Spleen (tissue), 11 donors: Measurements from ENCODE around the gene SCUBE1. TPM values are rescaled to one million over a fixed set of nuclear protein-coding genes. Genes with fewer than 3 reads are reported as not detected.

Experiments
- DNase-seq: peaks from one replicate; pipeline ENCODE4 v3.0.0-alpha.2; 2020
- H3K27ac ChIP-seq, 8 donors: fragments of 200-600 bp; sonication (generic) in 7 of 8; 1 replicate in 4 of 8; 2 replicates in 4 of 8; pipeline versions ENCODE4 v1.5.0 to v1.8.0; 2016 to 2021; ENCODE audit warnings: inconsistent platforms in 4 of 8, mild to moderate bottlenecking in 4 of 8, moderate library complexity in 1 of 8
- H3K27me3 ChIP-seq, 7 donors: fragments of 200-600 bp; sonication (generic) in 6 of 7; replicated peaks in 1 of 7; 1 replicate in 4 of 7; 2 replicates in 3 of 7; pipeline versions ENCODE4 v1.5.0 to v1.8.0; 2016 to 2021; ENCODE audit warnings: inconsistent platforms in 3 of 7, mild to moderate bottlenecking in 1 of 7
- H3K36me3 ChIP-seq, 6 donors: fragments of 200-600 bp; sonication (generic) in 5 of 6; 1 replicate in 4 of 6; 2 replicates in 2 of 6; pipeline versions ENCODE4 v1.5.0 to v1.8.0; 2016 to 2021; ENCODE audit warnings: inconsistent platforms in 2 of 6
- H3K4me1 ChIP-seq, 6 donors: fragments of 200-600 bp; sonication (generic) in 5 of 6; 1 replicate in 3 of 6; 2 replicates in 3 of 6; pipeline versions ENCODE4 v1.5.0 to v1.8.0; 2016 to 2021; ENCODE audit warnings: inconsistent platforms in 3 of 6
- H3K4me3 ChIP-seq, 8 donors: fragments of 200-600 bp; sonication (generic) in 7 of 8; 1 replicate in 4 of 8; 2 replicates in 4 of 8; pipeline versions ENCODE4 v1.5.0 to v1.8.0; 2016 to 2021; ENCODE audit warnings: inconsistent platforms in 4 of 8, mild to moderate bottlenecking in 4 of 8, moderate library complexity in 2 of 8
- H3K9me3 ChIP-seq, 8 donors: fragments of 200-600 bp; sonication (generic) in 7 of 8; 1 replicate in 4 of 8; 2 replicates in 4 of 8; pipeline versions ENCODE4 v1.5.0 to v1.8.0; 2016 to 2021; ENCODE audit warnings: inconsistent platforms in 4 of 8
- POLR2A ChIP-seq, 3 donors: fragments of 450-650 bp; IDR thresholded peaks; one replicate each; pipeline ENCODE4 v1.5.1; 2017; ENCODE audit warnings: antibody characterized with exemption in 3 of 3, mild to moderate bottlenecking in 1 of 3
- POLR2AphosphoS5 ChIP-seq, 3 donors: sonication (generic); formaldehyde crosslinking; IDR thresholded peaks; one replicate each; pipeline ENCODE4 v1.5.1; 2017; ENCODE audit warnings: antibody characterized with exemption in 3 of 3
- WGBS, 5 donors: extraction: QIAGEN DNeasy Blood & Tissue Kit in 3 of 5; methylation state at CpG; one replicate each; pipeline versions ENCODE4 v1.1.5 to v1.1.7; 2013 to 2018; 5-methylcytosine and 5-hydroxymethylcytosine counted together
- intact Hi-C: fragments of 100-400 bp; cut with DNase I; formaldehyde crosslinking; loops from one replicate; pipeline ENCODE4 v1.15.0; 2023; ENCODE audit warnings: low total_unique reads
- polyA plus RNA-seq, 3 donors: library from polyadenylated mRNA; stranded (reverse); fragments of 200-250 nt; gene quantifications; one replicate each; pipeline ENCODE4 v1.2.1, GENCODE V29; 2013
- total RNA-seq, 7 donors: library from RNA; depleted of rRNA in 3 of 7; stranded (reverse); fragments of >200 nt in 3 of 7; fragmentation: NEBNext Ultra II Directional in 4 of 7; extraction: Animal tissue kit (Norgen Biotek cat#: 25700) in 4 of 7; gene quantifications; one replicate each; pipeline versions ENCODE4 v1.1.0 to v1.2.1, GENCODE V29; 2016 to 2021
- TF ChIP-seq, protein P1 (sequence below), 11 experiments: fragments of 200-600 bp in 7 of 11; fragments of 450-650 bp in 4 of 11; sonication (generic) in 4 of 11; IDR thresholded peaks in 8 of 11; conservative IDR thresholded peaks in 3 of 11; 1 replicate in 7 of 11; 2 replicates in 4 of 11; pipeline versions ENCODE4 v1.4.0 to v1.8.0; 2016 to 2021; ENCODE audit warnings: antibody characterized with exemption in 11 of 11, inconsistent platforms in 4 of 11, mild to moderate bottlenecking in 1 of 11
- donor health status: healthy with polysubstance abuse.
- donor health status: DM: no; HTN: no; CAD: no; lungs with moderate emphysema.
- donor health status: DM: no; HTN: no; CAD: no.
- donor health status: Bipolar disorder and iron deficiency.
- donor health status: healthy.
- donor health status: DM: no; HTN: no; CAD: no.
- donor health status: DM: yes; HTN: yes; CAD: no.

SCUBE1 gene
- total and polyA plus RNA-seq, 10 donors, result 0.46 to 43.5 (median 15.9) TPM

DNA sequence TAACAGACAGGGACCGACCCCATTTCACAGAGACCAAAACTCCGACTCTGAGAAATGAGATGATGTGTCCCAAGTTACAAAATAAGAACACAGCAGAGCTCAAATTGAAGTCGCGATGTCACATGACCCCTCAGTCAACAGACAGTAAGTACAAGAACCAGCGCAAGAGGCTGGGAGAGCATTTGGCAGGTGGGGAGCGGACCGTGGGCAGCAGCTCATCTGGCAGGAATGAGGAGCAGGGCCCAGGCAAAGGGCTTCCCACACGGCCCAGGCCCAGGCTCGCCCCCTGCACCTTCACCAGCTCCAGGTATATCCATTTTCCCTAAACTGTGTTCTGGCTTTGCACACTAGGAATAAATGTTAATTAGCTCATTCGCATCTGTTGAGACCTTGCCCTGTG is 34.3 kb downstream of the SCUBE1 start:
- Histone ChIP-seq H3K36me3 (no peaks in the 10 kb centered on the region), H3K4me1 (peaks cover 0 to 28% (median 7%) of the 10 kb centered on the region in 6 donors), H3K27ac (no peak overlapping the region), H3K4me3 (no peak overlapping the region), H3K9me3 (no peaks in the 10 kb centered on the region), H3K27me3 (peaks cover 0 to 5% (median 0%) of the 10 kb centered on the region in 7 donors)
- TF ChIP-seq POLR2AphosphoS5 (IDR thresholded peaks at IDR 0.05) (no peak), POLR2A (IDR thresholded peaks at IDR 0.05) (no peak)
- TF ChIP-seq, protein P1, sequence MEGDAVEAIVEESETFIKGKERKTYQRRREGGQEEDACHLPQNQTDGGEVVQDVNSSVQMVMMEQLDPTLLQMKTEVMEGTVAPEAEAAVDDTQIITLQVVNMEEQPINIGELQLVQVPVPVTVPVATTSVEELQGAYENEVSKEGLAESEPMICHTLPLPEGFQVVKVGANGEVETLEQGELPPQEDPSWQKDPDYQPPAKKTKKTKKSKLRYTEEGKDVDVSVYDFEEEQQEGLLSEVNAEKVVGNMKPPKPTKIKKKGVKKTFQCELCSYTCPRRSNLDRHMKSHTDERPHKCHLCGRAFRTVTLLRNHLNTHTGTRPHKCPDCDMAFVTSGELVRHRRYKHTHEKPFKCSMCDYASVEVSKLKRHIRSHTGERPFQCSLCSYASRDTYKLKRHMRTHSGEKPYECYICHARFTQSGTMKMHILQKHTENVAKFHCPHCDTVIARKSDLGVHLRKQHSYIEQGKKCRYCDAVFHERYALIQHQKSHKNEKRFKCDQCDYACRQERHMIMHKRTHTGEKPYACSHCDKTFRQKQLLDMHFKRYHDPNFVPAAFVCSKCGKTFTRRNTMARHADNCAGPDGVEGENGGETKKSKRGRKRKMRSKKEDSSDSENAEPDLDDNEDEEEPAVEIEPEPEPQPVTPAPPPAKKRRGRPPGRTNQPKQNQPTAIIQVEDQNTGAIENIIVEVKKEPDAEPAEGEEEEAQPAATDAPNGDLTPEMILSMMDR (IDR thresholded peaks at IDR 0.05 in 8 of 11, conservative IDR thresholded peaks at IDR 0.05 in 3 of 11), result no peak
- 84 to 88% (median 86%) methylated on average over 10 of the region's 10 CpGs for WGBS, 5 donors
- intact Hi-C loops, result no loop called here
- no peak for DNase-seq

DNA sequence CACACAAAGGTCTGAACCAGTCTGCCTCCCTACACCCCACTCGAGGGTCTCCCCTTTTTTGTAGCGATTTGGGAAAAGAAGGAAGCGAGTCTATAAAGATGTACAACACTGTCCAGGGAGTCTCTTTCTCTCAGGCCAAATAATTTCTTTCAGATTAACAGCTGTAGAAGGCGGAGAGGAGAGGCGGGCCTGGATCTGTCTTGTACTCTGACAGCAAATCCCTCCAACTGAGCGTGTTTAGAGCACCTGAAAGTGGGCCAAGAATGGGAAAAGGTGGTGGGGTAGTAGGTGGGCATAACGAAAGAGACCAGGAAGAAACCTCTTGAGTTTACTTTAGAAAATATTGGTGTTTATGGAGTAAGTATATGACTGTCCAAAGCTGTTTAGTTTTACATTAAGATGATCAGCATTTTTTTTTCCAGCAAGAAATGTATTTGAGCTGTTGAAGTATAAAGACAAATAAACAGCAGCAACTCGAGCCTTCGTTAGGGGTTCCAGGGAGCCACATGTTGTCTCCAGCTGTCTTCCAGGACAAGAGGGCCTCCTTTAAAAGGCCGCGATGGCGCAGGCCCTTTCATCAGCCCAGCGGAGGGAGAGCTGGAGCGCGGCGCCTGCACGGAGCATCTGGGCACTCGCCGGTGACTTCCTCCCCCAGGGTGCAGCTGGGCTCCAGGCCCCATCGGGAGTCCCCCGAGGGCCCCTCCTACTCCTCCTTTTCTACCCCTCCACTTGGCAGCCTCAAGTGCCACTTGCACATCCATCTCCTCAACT is 34.9 kb downstream of the SCUBE1 start:
- DNase-seq, result no peak
- 45 to 58% (median 45%) methylated on average over 21 of the region's 21 CpGs for WGBS, 5 donors
- Histone ChIP-seq H3K4me1 (peaks cover 0 to 22% (median 4%) of the 10 kb centered on the region in 6 donors), H3K4me3 (no peak overlapping the region), H3K27me3 (peaks cover 0 to 5% (median 0%) of the 10 kb centered on the region in 7 donors), H3K9me3 (no peaks in the 10 kb centered on the region), H3K27ac (no peak overlapping the region), H3K36me3 (no peaks in the 10 kb centered on the region)
- intact Hi-C loops, result no loop called here
- TF ChIP-seq, protein P1 (IDR thresholded peaks at IDR 0.05 in 8 of 11, conservative IDR thresholded peaks at IDR 0.05 in 3 of 11), result no peak
- TF ChIP-seq POLR2AphosphoS5 (IDR thresholded peaks at IDR 0.05) (no peak), POLR2A (IDR thresholded peaks at IDR 0.05) (no peak)

DNA sequence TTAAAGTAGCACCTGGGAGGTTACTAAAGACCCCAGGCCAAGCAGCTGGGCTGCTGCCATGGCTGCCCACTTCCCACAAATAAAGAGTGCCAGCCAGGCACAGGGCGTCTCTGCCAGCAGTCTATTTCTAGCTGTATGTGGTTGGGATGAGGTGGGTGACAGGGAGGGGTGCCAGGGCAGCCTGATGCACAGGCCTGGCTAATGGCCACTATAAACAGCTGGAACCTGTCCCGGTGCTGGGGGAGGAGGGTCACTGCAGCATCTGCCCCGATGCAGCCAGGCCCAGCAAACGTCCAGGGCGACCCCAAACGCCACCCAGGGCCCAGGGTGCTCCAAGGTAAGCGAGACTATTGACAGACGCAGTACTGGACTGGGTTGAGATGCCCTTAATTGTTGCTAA is 37.4 kb downstream of the SCUBE1 start:
- Histone ChIP-seq H3K4me1 (peaks cover 0 to 32% (median 5%) of the 10 kb centered on the region in 6 donors), H3K27me3 (peaks cover 0 to 5% (median 0%) of the 10 kb centered on the region in 7 donors), H3K9me3 (no peaks in the 10 kb centered on the region), H3K27ac (no peak overlapping the region), H3K36me3 (no peaks in the 10 kb centered on the region), H3K4me3 (no peak overlapping the region)
- 70 to 94% (median 81%) methylated on average over 6 to 8 of the region's 8 CpGs for WGBS, 5 donors
- DNase-seq, result no peak
- no peak for TF ChIP-seq POLR2AphosphoS5 (IDR thresholded peaks at IDR 0.05)
- TF ChIP-seq, protein P1 (IDR thresholded peaks at IDR 0.05 in 8 of 11, conservative IDR thresholded peaks at IDR 0.05 in 3 of 11), result no peak
- TF ChIP-seq POLR2A (IDR thresholded peaks at IDR 0.05), result no peak
- intact Hi-C loops, result no loop called here

DNA sequence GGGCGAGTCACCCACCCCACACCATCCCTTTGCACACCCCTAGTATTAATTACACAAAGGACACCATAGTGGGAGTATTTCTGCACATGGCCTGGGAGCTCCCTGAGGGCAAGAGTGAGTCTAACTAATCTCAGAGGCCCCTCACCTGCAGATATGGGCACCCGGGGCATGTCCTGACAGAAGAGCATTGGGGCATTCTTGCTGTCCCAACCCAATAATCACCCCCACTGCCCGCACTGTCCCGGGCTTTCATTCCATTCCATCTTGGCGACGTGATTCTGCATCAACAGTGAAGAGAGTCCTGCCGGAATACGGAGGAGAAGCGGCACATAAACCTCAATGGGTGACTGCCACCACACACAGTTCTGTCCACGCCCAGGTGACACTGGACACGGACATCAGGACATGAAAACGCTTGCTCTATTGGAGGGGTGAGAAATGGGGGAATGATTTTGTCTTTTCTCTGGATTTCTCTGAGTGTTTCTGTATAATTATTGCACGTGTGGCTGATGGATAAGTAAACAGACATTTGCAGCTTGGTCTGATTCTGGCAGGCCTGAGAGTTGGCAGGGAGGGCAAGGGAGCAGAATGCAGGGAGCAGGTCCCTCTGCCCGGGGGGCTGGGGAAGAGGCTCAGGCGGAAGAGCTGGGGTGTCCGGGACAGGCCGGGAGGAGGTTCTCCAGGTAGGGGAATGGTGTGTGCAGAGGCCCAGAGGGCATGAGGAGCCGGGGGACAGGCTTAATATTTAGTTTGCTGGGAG is 38.2 kb downstream of the SCUBE1 start:
- TF ChIP-seq, protein P1 (IDR thresholded peaks at IDR 0.05 in 8 of 11, conservative IDR thresholded peaks at IDR 0.05 in 3 of 11), result no peak
- TF ChIP-seq POLR2A (IDR thresholded peaks at IDR 0.05) (no peak), POLR2AphosphoS5 (IDR thresholded peaks at IDR 0.05) (no peak)
- no peaks in the 10 kb centered on the region for H3K36me3 ChIP-seq
- no peak overlapping the region for H3K27ac ChIP-seq
- no peaks in the 10 kb centered on the region for H3K9me3 ChIP-seq
- DNase-seq, result no peak
- peaks cover 0 to 2% (median 0%) of the 10 kb centered on the region in 7 donors for H3K27me3 ChIP-seq
- no peak overlapping the region for H3K4me3 ChIP-seq
- H3K4me1 ChIP-seq, result peaks cover 0 to 32% (median 5%) of the 10 kb centered on the region in 6 donors
- intact Hi-C loops, result no loop called here
- 81 to 91% (median 86%) methylated on average over 17 to 18 of the region's 18 CpGs for WGBS, 5 donors
